Measurements from ENCODE around the gene DTNB.
A peak's percentile ranks its signal among the peaks of the same experiment; 100 is the strongest.
"Not testable (repeated sequence)": the region's sequence is repeated elsewhere in the genome, so short reads cannot be mapped to it uniquely, and the experiment has no call there.

DTNB gene

DNA sequence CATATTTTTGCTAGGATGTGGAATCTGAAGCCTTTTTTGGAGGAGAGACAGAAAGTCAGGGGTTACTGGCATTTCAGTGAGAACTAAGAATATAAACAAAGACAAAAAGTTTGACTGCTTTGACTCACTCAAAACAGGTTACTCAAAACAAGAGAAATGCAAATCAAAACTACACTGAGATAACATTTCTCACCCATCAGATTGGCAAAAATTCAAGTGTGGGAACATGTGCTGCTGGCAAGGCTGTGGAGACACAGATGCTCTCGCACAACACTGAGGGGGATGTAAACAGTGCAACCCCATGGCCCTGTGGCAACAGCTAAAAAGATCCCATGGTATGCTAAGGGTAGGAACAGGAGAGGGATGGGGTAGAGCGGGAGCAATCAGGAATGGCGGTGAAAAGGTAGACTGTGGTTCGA is 86.6 kb downstream of the DTNB start:
- DNase-seq, result peak in 1 of 5 donors; percentile 76

GRCh38 chr2:25585189-25585588 is 88.2 kb downstream of the DTNB start:
- no peak for DNase-seq

- no peak for DNase-seq
Observed at GRCh38 chr2:25582077-25582830, 91.1 kb downstream of the DTNB start.

GRCh38 chr2:25576596-25576995 is 96.8 kb downstream of the DTNB start:
- no peak for DNase-seq

DNA sequence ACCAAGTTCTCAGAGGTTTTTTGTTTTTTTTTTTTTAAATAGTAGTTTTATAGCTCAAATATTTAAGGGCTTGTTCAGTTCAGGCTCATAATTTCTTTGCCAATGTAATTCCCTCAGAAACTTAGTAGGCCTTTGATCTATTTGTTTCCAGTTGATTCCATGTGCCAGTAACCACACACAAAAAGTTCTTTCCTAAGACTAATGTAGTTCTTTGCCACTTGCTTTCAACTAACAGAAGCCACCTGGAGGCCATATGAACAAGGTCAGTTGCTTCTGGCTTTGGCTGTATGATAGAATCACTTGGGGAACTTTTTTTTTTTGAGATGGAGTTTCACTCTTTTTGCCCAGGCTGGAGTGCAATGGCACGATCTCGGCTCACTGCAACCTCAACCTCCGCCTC is 100.7 kb downstream of the DTNB start:
- DNase-seq, result no peak

DNA sequence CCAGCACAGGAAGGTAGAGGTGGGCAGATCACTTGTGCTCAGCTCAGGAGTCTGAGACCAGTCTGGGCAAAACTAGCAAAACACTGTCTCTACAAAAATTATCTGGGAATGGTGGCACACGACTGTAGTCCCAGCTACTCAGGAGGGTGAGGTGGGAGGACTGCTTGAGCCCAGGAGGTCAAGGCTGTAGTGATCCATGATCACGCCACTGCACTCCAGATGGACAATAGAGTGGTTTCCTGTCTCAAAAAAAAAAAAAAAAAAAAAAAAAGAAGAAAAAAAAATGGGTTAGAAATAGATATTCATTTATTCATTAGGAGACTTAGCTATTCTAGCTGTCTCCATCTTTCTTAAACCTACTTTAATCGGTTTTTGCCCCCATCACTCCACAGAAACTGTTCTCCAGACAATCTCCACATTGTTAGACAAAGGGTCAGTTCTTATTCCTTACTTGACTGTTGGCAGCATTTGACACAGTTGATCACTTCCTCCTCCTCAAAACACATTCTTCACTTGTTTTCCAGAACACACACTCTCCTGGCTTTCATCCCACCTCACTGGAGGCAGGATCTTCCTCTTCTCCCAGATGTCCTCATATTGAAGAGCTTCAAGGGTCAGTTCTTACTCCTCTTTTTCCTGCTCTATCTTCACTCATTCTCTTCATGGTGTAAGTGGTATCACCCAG is 103.1 kb downstream of the DTNB start:
- DNase-seq, result no peak

GRCh38 chr2:25567406-25567805 is 106.0 kb downstream of the DTNB start:
- peak in 1 of 5 donors; percentile 47 for DNase-seq

GRCh38 chr2:25566694-25567093 is 106.7 kb downstream of the DTNB start:
- DNase-seq, result peak in 1 of 5 donors; percentile 30

DNA sequence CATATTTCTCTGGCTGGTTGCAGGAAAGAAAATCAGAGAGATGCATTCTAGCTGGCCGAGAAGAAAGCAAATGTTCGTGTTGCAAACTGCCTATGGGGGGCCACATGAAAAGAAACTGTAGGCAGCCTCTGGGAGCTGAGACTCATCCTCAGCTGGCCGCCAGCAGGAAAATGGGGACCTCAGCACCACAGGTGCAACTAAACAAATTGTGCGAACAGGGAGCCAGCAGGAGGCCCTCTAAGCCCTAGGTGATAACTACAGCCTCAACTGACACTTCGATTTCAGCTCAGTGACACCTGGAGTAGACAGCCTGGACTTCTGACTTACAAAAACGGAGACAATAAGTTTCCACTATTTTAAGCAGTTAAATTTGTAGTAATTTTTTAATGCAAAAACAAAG is 107.3 kb downstream of the DTNB start:
- DNase-seq, result no peak

DNA sequence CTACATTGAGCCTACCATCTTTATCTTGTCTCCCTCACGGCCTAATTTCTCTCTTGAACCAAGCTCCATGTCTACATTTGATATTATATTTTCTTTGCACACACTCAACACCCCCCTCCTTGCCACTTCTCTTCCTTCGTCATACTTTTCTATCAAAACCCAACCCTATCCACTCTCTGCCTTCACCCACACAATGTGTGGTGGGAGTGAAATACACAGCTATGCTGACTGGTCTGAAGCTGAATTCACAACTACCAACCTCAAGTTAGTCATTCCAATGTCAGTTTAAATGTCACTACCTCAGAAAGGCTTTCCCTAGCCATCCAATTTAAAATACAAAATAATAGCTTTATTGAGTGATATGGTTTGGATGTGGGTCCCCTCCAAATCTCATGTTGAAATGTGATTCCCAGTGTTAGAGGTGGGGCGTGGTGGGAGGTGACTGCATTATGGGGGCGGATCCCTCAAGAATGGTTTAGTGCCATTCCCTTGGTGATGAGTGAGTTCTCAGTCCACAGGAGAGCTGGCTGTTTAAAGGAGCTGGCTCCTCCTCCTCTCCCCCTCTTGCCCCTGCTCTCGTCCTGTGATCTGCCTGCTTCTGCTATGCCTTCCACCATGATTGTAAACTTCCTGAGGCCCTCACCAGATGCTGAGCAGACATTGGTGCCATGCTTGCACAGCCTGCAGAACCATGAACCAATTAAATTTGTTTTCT is 112.1 kb downstream of the DTNB start:
- no peak for DNase-seq

GRCh38 chr2:25559148-25559547 is 114.2 kb downstream of the DTNB start:
- no peak for DNase-seq

DNA sequence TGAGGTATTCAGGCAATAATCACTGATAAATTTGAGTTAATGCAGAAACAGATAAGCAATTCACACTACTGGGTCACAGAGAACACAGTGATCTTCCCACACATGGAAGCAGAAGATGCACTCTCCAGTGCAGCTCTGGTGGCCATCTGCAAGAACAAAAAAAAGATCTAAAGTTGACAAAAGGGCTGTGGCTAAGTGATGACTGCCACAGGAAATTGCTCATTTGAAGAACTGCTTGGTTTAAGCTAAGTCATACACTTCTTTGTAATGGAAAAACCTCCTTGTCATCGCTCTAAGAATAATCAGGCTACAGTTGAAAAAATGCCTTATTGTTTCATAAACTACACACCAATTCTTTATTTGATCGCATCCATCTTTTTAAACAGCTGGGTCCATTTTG is 115.1 kb downstream of the DTNB start:
- peak in 1 of 5 donors; percentile 93 for DNase-seq

GRCh38 chr2:25557179-25558036 is 116.0 kb downstream of the DTNB start:
- DNase-seq, result no peak

GRCh38 chr2:25552318-25552717 is 121.1 kb downstream of the DTNB start:
- no peak for DNase-seq

DNA sequence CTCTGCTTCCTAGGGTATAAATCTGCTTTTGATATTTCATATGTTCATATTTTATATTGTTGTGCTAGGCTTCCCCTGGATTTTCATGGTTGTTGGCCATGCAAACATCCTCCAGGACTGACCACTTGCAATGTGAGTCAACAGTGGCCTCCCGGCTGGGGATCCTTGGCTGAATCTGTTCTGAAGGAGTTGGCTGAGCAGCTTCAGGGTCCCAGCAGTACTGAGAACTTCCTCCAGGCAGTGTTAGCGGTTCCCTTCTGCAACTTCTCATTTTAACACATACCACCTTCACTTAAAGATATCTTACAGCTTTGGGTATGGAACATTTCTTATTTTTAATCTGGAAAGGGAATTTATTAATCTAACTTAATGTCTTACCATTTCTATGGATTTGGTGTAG is 122.1 kb downstream of the DTNB start:
- DNase-seq, result no peak

DNA sequence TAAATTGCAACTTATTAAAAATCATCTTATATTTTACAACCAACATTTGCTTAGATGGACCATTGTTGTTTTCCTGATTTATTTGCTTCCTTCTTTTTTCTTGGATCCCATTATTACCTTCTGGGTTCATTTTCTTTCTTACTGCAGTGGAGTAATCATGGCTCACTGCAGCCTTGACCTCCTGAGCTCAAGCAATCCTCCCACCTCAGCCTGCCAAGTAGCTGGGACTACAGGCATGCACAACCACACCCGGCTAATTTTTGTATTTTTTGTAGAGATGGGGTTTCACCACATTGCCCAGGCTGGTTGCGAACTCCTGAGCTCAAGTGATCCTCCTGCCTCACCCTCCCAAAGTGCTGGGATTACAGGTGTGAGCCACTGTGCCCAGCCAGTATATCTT is 123.8 kb downstream of the DTNB start:
- not testable (repeated sequence) for DNase-seq

- no peak for DNase-seq
Observed at GRCh38 chr2:25548601-25549000, 124.8 kb downstream of the DTNB start.

DNA sequence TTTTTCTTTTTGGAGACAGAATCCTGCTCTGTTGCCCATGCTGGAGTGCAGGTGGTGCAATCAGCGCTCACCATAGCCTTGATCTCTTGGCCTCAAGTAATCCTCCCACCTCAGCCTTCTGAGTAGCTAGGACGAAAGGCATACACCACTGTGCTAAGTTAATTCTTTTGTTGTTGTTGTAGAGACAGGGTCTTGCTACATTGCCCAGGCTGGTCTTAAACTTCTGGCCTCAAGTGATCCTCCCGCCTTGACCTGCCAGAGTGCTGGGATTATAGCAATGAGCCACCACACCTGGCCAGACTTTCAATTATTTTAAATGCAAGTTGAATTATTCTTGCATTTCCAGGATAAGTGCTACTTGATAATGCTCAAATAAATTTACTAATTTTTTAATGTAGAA is 126.5 kb downstream of the DTNB start:
- DNase-seq, result no peak

GRCh38 chr2:25545899-25546298 is 127.5 kb downstream of the DTNB start:
- DNase-seq, result no peak

DNA sequence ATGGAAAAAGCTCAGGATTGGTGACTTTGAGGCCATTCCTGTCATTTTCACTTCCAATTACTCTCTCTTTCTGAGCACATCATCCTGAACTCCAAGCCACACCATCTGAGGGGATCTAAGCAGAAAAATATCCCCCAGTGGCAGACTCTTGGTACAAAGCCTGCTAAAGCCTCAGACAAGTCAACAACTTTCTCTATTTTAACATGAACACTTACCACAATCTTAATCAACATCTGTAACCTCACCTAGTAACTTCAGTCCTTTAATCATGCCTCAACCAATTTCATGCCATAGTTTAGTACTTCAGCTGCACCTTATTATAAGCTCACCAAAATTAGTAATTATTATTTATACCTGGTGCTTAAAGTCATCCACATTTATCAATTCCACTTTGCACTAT is 128.9 kb downstream of the DTNB start:
- DNase-seq, result no peak

- DNase-seq, result no peak
Observed at GRCh38 chr2:25543939-25544338, 129.4 kb downstream of the DTNB start.

- no peak for DNase-seq
Observed at GRCh38 chr2:25541378-25541777, 132.0 kb downstream of the DTNB start.

DNA sequence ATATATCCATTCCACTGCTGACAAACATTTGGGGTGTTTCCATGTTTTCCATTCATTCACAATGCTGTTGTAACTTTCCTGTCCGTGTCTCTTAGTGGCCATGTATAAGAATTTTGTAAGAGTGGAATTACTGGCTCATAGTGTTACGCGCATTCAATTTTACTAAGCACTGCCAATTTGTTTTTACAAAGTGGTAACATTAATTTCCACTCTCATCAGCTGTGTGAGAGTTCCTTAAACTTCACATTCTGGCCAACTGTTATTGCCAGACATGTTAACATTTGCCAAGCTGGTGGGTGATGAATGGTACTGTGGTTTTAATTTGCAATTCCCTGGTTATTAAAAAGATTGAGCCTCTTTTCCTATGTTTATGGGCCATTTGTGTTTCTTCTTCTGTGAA is 134.2 kb downstream of the DTNB start:
- no peak for DNase-seq

Measured in T-helper 1 cell (primary cell).